Osteoblast (primary cell): ENCODE measurements around the gene PARN. TPM values are rescaled to one million over a fixed set of nuclear protein-coding genes. Genes with fewer than 3 reads are reported as not detected.

ENCODE experiments used
- DNase-seq: peaks from one replicate; pipeline ENCODE4 v3.0.0; 2011; ENCODE audit warnings: low spot score, mixed read lengths; ENCODE audit not compliant: insufficient read length; ENCODE audit errors: missing footprints
- H2AFZ ChIP-seq: 2 replicates; pipeline ENCODE4 v1.6.0; 2011; ENCODE audit warnings: mild to moderate bottlenecking, low read length
- H3K27ac ChIP-seq: 2 replicates; pipeline ENCODE4 v1.5.1; 2011; ENCODE audit warnings: mild to moderate bottlenecking, low read depth, low read length, moderate library complexity
- H3K27me3 ChIP-seq: 2 replicates; pipeline ENCODE4 v1.6.0; 2012; ENCODE audit warnings: mild to moderate bottlenecking, control low read depth, inconsistent platforms, low read length, moderate library complexity; ENCODE audit not compliant: insufficient read depth
- H3K36me3 ChIP-seq: 2 replicates; pipeline ENCODE4 v1.5.1; 2011; ENCODE audit warnings: mild to moderate bottlenecking, low read length, control low read depth, moderate library complexity; ENCODE audit not compliant: insufficient read depth
- H3K4me1 ChIP-seq: 2 replicates; pipeline ENCODE4 v1.5.1; 2011; ENCODE audit warnings: mild to moderate bottlenecking, low read length, control low read depth, moderate library complexity; ENCODE audit not compliant: insufficient read depth
- H3K4me2 ChIP-seq: 2 replicates; pipeline ENCODE4 v1.6.0; 2011; ENCODE audit warnings: mild to moderate bottlenecking, low read length; ENCODE audit not compliant: insufficient read depth
- H3K4me3 ChIP-seq: fragments of 200-600 bp; sonication (generic); 3 replicates; pipeline ENCODE4 v1.5.1; 2012; ENCODE audit warnings: mild to moderate bottlenecking, low read length, inconsistent platforms; ENCODE audit not compliant: insufficient read depth
- H3K79me2 ChIP-seq: 2 replicates; pipeline ENCODE4 v1.6.0; 2012; ENCODE audit warnings: mild to moderate bottlenecking, low read length, control low read depth, inconsistent platforms; ENCODE audit not compliant: insufficient read depth
- H3K9me3 ChIP-seq: 2 replicates; pipeline ENCODE4 v1.5.1; 2011; ENCODE audit warnings: low read depth, low read length, control low read depth
- H4K20me1 ChIP-seq: 2 replicates; pipeline ENCODE4 v1.6.0; 2012; ENCODE audit warnings: mild to moderate bottlenecking, low read length, control low read depth; ENCODE audit not compliant: insufficient read depth
- total RNA-seq: library from RNA; depleted of rRNA; stranded (reverse); fragments of >200 nt; gene quantifications from 2 replicates; pipeline ENCODE4 v1.2.3, GENCODE V29; 2012
- TF ChIP-seq, protein P1 (sequence below): IDR thresholded peaks from 2 replicates; pipeline ENCODE4 v1.5.1; 2011; ENCODE audit warnings: mild to moderate bottlenecking, low read depth, low read length, moderate library complexity; ENCODE audit errors: extremely low read depth

PARN gene
- total RNA-seq, 1 donor, result 40.9 TPM

DNA sequence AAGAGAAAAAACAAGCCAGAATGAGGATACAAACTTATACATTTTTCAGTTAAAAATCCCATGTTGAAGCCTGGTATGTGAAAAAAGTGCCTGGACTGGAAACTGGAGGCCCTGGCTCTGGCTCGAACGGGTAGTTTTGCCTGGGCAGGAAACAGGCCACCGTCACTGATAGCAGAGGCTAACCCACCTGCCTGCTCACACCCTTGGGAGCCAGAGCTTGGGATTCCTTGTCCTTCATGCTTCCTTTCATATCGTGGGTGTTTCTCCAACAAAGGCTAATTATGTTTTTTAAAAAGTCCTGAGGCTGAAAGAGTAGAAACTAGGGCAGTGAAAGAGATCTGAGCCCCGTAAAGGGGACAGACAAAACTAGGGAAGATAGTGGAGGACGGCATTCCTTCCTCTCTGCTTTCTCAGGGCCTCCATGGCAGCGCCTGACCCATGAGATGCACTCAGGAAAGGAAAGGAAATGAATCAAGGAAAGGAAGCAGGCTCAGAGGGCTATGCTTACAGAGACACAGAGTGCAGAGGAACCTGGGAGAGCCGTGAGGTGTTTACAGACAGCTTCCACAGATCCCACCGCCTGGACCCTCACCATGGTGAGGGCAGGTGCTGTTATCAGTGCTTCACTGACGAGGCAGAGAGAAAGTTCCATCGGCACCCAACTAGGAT, 138.1 kb downstream of the PARN start:
- Histone ChIP-seq H3K4me1 (peaks cover 4% of the 10 kb centered on the region), H3K4me2 (no peak overlapping the region), H3K9me3 (no peaks in the 10 kb centered on the region), H3K36me3 (no peaks in the 10 kb centered on the region), H2AFZ (no peak overlapping the region), H4K20me1 (no peaks in the 10 kb centered on the region), H3K27me3 (no peaks in the 10 kb centered on the region), H3K4me3 (no peak overlapping the region), H3K27ac (no peak overlapping the region), H3K79me2 (no peaks in the 10 kb centered on the region)
- TF ChIP-seq, protein P1, sequence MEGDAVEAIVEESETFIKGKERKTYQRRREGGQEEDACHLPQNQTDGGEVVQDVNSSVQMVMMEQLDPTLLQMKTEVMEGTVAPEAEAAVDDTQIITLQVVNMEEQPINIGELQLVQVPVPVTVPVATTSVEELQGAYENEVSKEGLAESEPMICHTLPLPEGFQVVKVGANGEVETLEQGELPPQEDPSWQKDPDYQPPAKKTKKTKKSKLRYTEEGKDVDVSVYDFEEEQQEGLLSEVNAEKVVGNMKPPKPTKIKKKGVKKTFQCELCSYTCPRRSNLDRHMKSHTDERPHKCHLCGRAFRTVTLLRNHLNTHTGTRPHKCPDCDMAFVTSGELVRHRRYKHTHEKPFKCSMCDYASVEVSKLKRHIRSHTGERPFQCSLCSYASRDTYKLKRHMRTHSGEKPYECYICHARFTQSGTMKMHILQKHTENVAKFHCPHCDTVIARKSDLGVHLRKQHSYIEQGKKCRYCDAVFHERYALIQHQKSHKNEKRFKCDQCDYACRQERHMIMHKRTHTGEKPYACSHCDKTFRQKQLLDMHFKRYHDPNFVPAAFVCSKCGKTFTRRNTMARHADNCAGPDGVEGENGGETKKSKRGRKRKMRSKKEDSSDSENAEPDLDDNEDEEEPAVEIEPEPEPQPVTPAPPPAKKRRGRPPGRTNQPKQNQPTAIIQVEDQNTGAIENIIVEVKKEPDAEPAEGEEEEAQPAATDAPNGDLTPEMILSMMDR, result no peak
- DNase-seq, result peak; percentile 18

DNA sequence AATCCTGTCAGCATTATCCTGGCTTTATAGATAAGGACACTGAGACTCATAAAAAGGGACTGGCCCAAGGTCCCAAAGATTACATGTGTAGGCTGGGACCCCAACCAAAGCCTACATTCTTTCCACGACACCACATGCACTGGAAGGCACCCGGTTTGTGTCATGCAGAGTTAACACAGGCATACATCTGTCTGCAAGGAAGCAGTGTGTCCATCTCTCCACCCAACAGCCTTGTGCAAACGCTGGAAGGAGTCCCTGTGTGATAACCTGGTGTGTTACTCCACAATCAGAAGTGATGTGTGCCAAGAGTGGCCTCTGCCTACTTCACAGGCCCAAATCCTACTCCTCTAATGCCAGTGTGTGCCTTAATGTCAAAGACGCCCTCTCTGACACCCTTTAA, 139.8 kb downstream of the PARN start:
- Histone ChIP-seq H2AFZ (no peak overlapping the region), H4K20me1 (no peaks in the 10 kb centered on the region), H3K4me1 (peaks cover 19% of the 10 kb centered on the region), H3K27me3 (no peaks in the 10 kb centered on the region), H3K9me3 (no peaks in the 10 kb centered on the region), H3K79me2 (no peaks in the 10 kb centered on the region), H3K36me3 (no peaks in the 10 kb centered on the region), H3K27ac (no peak overlapping the region), H3K4me2 (no peak overlapping the region), H3K4me3 (no peak overlapping the region)
- no peak for DNase-seq
- TF ChIP-seq, protein P1, result no peak

DNA sequence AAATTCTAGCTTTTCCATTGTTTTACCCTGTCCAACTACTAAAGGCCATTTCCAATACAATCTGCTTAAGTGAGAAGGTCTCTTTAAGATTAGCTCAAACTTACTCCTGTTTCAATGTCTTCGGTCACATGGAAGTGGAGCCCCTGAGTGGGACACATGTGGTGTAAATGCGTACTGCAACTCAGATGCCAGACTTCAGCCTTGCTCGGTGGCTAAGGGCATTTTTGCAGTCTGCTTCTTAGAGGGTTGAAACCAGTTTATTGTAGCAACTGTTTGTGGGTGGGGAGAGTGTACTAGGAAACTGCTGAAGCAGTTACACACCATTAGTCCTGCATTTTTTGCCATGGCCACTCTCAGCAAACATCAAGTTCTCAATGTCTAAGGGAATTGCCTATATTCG, 140.6 kb downstream of the PARN start:
- H4K20me1 ChIP-seq, result no peaks in the 10 kb centered on the region
- H3K9me3 ChIP-seq, result no peaks in the 10 kb centered on the region
- H2AFZ ChIP-seq, result no peak overlapping the region
- H3K27ac ChIP-seq, result no peak overlapping the region
- H3K4me1 ChIP-seq, result peaks cover 26% of the 10 kb centered on the region
- no peaks in the 10 kb centered on the region for H3K79me2 ChIP-seq
- H3K36me3 ChIP-seq, result no peaks in the 10 kb centered on the region
- no peaks in the 10 kb centered on the region for H3K27me3 ChIP-seq
- no peak for DNase-seq
- no peak overlapping the region for H3K4me3 ChIP-seq
- no peak overlapping the region for H3K4me2 ChIP-seq
- TF ChIP-seq, protein P1, result peak; percentile 37

DNA sequence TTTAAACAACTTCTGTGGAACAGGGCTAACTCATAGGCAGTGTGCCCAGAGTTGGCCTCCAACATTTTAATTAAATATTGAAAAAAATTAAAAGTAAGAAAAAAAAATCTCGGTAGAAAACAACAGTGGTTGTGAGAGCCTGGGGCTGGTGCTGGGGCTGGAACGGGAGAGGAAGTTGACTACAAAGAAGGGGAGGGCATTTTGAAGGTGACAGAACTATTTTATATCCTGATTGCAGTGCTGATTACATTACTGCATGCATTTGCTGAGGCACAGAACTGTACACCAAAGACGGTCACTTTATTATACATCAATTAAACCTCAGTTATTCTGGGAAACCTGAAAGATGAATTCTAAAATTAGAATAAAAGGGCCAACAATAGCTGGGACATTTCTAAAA, 142.5 kb downstream of the PARN start:
- H3K9me3 ChIP-seq, result no peaks in the 10 kb centered on the region
- H3K4me2 ChIP-seq, result peak overlapping the region; percentile 86
- TF ChIP-seq, protein P1, result no peak
- no peak overlapping the region for H2AFZ ChIP-seq
- DNase-seq, result no peak
- H3K36me3 ChIP-seq, result no peaks in the 10 kb centered on the region
- no peaks in the 10 kb centered on the region for H3K79me2 ChIP-seq
- H3K4me3 ChIP-seq, result no peak overlapping the region
- H4K20me1 ChIP-seq, result no peaks in the 10 kb centered on the region
- no peak overlapping the region for H3K27ac ChIP-seq
- H3K4me1 ChIP-seq, result peaks cover 29% of the 10 kb centered on the region
- H3K27me3 ChIP-seq, result no peaks in the 10 kb centered on the region
